ENCODE results near the gene KIF21A.
"Not testable (repeated sequence)": the region's sequence is repeated elsewhere in the genome, so short reads cannot be mapped to it uniquely, and the experiment has no call there.

KIF21A gene

GRCh38 chr12:39443081-39443928 is at the start of gene KIF21A:
KIF21A (minus strand) TSS chr12:39443120; CDS start chr12:39442970, 150 bp downstream.
- peak; percentile 93 for DNase-seq (ENCODE audit: low spot score)

- no peak for DNase-seq (ENCODE audit: low spot score)
Measured at GRCh38 chr12:39490500-39491282, 47.8 kb upstream of the KIF21A start.

- DNase-seq (ENCODE audit: low spot score): no peak
Measured at GRCh38 chr12:39483597-39483996, 40.7 kb upstream of the KIF21A start.

- DNase-seq (ENCODE audit: low spot score): no peak
Measured at GRCh38 chr12:39483042-39483441, 40.1 kb upstream of the KIF21A start.

GRCh38 chr12:39476894-39477293 is 34.0 kb upstream of the KIF21A start:
- DNase-seq (ENCODE audit: low spot score): no peak

- DNase-seq (ENCODE audit: low spot score): no peak
Measured at GRCh38 chr12:39476121-39476520, 33.2 kb upstream of the KIF21A start.

- DNase-seq (ENCODE audit: low spot score): not testable (repeated sequence)
Measured at GRCh38 chr12:39475136-39475535, 32.2 kb upstream of the KIF21A start.

GRCh38 chr12:39467432-39467870 is 24.5 kb upstream of the KIF21A start:
- DNase-seq (ENCODE audit: low spot score): no peak

- DNase-seq (ENCODE audit: low spot score): no peak
Measured at GRCh38 chr12:39464976-39465695, 22.2 kb upstream of the KIF21A start.

- no peak for DNase-seq (ENCODE audit: low spot score)
Measured at GRCh38 chr12:39461059-39461458, 18.1 kb upstream of the KIF21A start.

- no peak for DNase-seq (ENCODE audit: low spot score)
Measured at GRCh38 chr12:39459027-39459434, 16.1 kb upstream of the KIF21A start.

GRCh38 chr12:39451977-39452376 is 9.1 kb upstream of the KIF21A start:
- DNase-seq (ENCODE audit: low spot score): peak; percentile 10

GRCh38 chr12:39448038-39448437 is 5.1 kb upstream of the KIF21A start:
- DNase-seq (ENCODE audit: low spot score): no peak

GRCh38 chr12:39443929-39444209 is 949 bp upstream of the KIF21A start:
- no peak for DNase-seq (ENCODE audit: low spot score)

GRCh38 chr12:39442831-39443080 is 164 bp downstream of the KIF21A start:
- no peak for DNase-seq (ENCODE audit: low spot score)

GRCh38 chr12:39441963-39442830 is 723 bp downstream of the KIF21A start:
- peak; percentile 48 for DNase-seq (ENCODE audit: low spot score)

GRCh38 chr12:39441189-39441962 is 1.5 kb downstream of the KIF21A start:
- DNase-seq (ENCODE audit: low spot score): no peak

GRCh38 chr12:39440781-39441180 is 2.1 kb downstream of the KIF21A start:
- no peak for DNase-seq (ENCODE audit: low spot score)

- no peak for DNase-seq (ENCODE audit: low spot score)
Measured at GRCh38 chr12:39440101-39440500, 2.8 kb downstream of the KIF21A start.

- no peak for DNase-seq (ENCODE audit: low spot score)
Measured at GRCh38 chr12:39435531-39435930, 7.4 kb downstream of the KIF21A start.

- no peak for DNase-seq (ENCODE audit: low spot score)
Measured at GRCh38 chr12:39431797-39432196, 11.1 kb downstream of the KIF21A start.

All from iPS-NIHi11 (cell line).